Stimulated activated CD4-positive, alpha-beta T cell treated with anti-CD3 and anti-CD28 coated beads, Interleukin-12 subunit alpha, Interleukin-12 subunit beta, amount 100 ng/mL, for 4 hours (primary cell): ENCODE data around the gene CLCN2.

ENCODE experiments used
- DNase-seq: peaks from one replicate; pipeline ENCODE4 v3.0.0-alpha.2; 2020

The CLCN2 gene

GRCh38 chr3:184358921-184359350 is 2.5 kb downstream of the CLCN2 start:
- DNase-seq, result no peak

- no peak for DNase-seq
These were observed 3.2 kb downstream of the CLCN2 start for GRCh38 chr3:184358124-184358767.

GRCh38 chr3:184357248-184358123 is 3.9 kb downstream of the CLCN2 start:
- DNase-seq, result no peak

GRCh38 chr3:184355261-184356040 is 6.0 kb downstream of the CLCN2 start:
- no peak for DNase-seq

GRCh38 chr3:184354754-184355153 is 6.7 kb downstream of the CLCN2 start:
- DNase-seq, result no peak

- peak; percentile 72 for DNase-seq
These were observed 7.2 kb downstream of the CLCN2 start for GRCh38 chr3:184354121-184354728.

GRCh38 chr3:184353546-184353941 is 7.9 kb downstream of the CLCN2 start:
- DNase-seq, result no peak

GRCh38 chr3:184352897-184353545 is 8.4 kb downstream of the CLCN2 start:
- no peak for DNase-seq

GRCh38 chr3:184352149-184352785 is 9.1 kb downstream of the CLCN2 start:
- no peak for DNase-seq

- DNase-seq, result no peak
These were observed 9.8 kb downstream of the CLCN2 start for GRCh38 chr3:184351511-184352148.

GRCh38 chr3:184350618-184351017 is 10.8 kb downstream of the CLCN2 start:
- no peak for DNase-seq

GRCh38 chr3:184349563-184350470 is 11.6 kb downstream of the CLCN2 start:
- DNase-seq, result no peak

- DNase-seq, result no peak
These were observed 13.4 kb downstream of the CLCN2 start for GRCh38 chr3:184348057-184348382.

GRCh38 chr3:184347321-184348056 is 13.9 kb downstream of the CLCN2 start:
- DNase-seq, result no peak

- DNase-seq, result no peak
These were observed 14.8 kb downstream of the CLCN2 start for GRCh38 chr3:184346480-184347190.

- DNase-seq, result no peak
These were observed 15.9 kb downstream of the CLCN2 start for GRCh38 chr3:184345317-184346144.

GRCh38 chr3:184344579-184345316 is 16.7 kb downstream of the CLCN2 start:
- DNase-seq, result no peak
